CD1c-positive myeloid dendritic cell (primary cell): ENCODE results near the gene PRR23B.

ENCODE experiments used
- DNase-seq: peaks from one replicate; pipeline ENCODE4 v3.0.0-alpha.2; 2016; ENCODE audit errors: extremely low spot score

The PRR23B gene

GRCh38 chr3:138974462-138974861, 46.3 kb downstream of the PRR23B start:
- DNase-seq = no peak

- DNase-seq = no peak
Measured at GRCh38 chr3:138972941-138973340, 47.8 kb downstream of the PRR23B start.

GRCh38 chr3:138971766-138972320, 48.9 kb downstream of the PRR23B start:
- no peak for DNase-seq
